ENCODE results near the gene CLCA4. TPM values are rescaled to one million over a fixed set of nuclear protein-coding genes. Genes with fewer than 3 reads are reported as not detected.

The CLCA4 gene
- total RNA-seq, 1 donor from 2014 or later = 12.1 TPM

- H3K4me3 ChIP-seq (ENCODE audit: low read depth, low read length) = no peak overlapping the region
- DNase-seq (ENCODE audit: low read depth) (peak; percentile 64), FAIRE-seq (no peak)
- TF ChIP-seq CTCF (IDR thresholded peaks at IDR 0.05; ENCODE audit: insufficient read depth, low read length, severe bottlenecking) = no peak
- H3K27me3 ChIP-seq (ENCODE audit: control insufficient read depth, insufficient read depth, low read length) = no peaks in the 10 kb centered on the region
- no peaks in the 10 kb centered on the region for H3K36me3 ChIP-seq (ENCODE audit: control insufficient read depth, insufficient read depth, low read length)
These were observed 71.5 kb downstream of the CLCA4 start for GRCh38 chr1:86618358-86618757.

- no peak for TF ChIP-seq CTCF (IDR thresholded peaks at IDR 0.05; ENCODE audit: insufficient read depth, low read length, severe bottlenecking)
- Histone ChIP-seq H3K36me3 (ENCODE audit: control insufficient read depth, insufficient read depth, low read length) (no peaks in the 10 kb centered on the region), H3K27me3 (ENCODE audit: control insufficient read depth, insufficient read depth, low read length) (no peaks in the 10 kb centered on the region), H3K4me3 (ENCODE audit: low read depth, low read length) (no peak overlapping the region)
- FAIRE-seq = no peak
- no peak for DNase-seq (ENCODE audit: low read depth)
These were observed 72.4 kb downstream of the CLCA4 start for GRCh38 chr1:86619313-86619712.

- FAIRE-seq (no peak), DNase-seq (ENCODE audit: low read depth) (no peak)
- TF ChIP-seq CTCF (IDR thresholded peaks at IDR 0.05; ENCODE audit: insufficient read depth, low read length, severe bottlenecking) = no peak
- H3K4me3 ChIP-seq (ENCODE audit: low read depth, low read length) = no peak overlapping the region
- H3K36me3 ChIP-seq (ENCODE audit: control insufficient read depth, insufficient read depth, low read length) = no peaks in the 10 kb centered on the region
- no peaks in the 10 kb centered on the region for H3K27me3 ChIP-seq (ENCODE audit: control insufficient read depth, insufficient read depth, low read length)
These were observed 74.4 kb downstream of the CLCA4 start for GRCh38 chr1:86621286-86621685.

Other genes with a start within 250 kb of the CLCA4 start
- gene ODF2L, start 150.8 kb upstream of the CLCA4 start, total RNA-seq = 13.4 and 18.2 TPM in 2 replicates
- gene CLCA2, start 122.9 kb upstream of the CLCA4 start, total RNA-seq = 15.3 and 84.4 TPM in 2 replicates
- 0.26 TPM in 1 of 2 replicates, not detected in the other for gene CLCA1, start 78.2 kb upstream of the CLCA4 start, total RNA-seq
- gene SH3GLB1, start 157.5 kb downstream of the CLCA4 start, total RNA-seq = 21.3 and 31.2 TPM in 2 replicates

Data from bronchial epithelial cell (primary cell).